ENCODE results near the gene FHL1. TPM values are rescaled to one million over a fixed set of nuclear protein-coding genes. Genes with fewer than 3 reads are reported as not detected.

The FHL1 gene
- total RNA-seq, 1 experiment from 2014 or later = 20.0 TPM

GRCh38 chrX:136198010-136198409, 50.7 kb downstream of the FHL1 start:
- no peaks in the 10 kb centered on the region for H3K4me1 ChIP-seq (ENCODE audit: control insufficient read depth in 1 of 2, insufficient read depth in 2 of 2, low read length in 2 of 2)
- no peak overlapping the region for H3K27ac ChIP-seq (ENCODE audit: low read depth, low read length)
- no TSS peak for BruUV-seq (replicated peaks)
- POLR2A ChIA-PET = no interaction called here
- no peaks in the 10 kb centered on the region for H3K79me2 ChIP-seq (ENCODE audit: insufficient read depth, low read length)
- intact Hi-C loops (cut with micrococcal nuclease) = no loop called here
- no peaks in the 10 kb centered on the region for H3K9me2 ChIP-seq (ENCODE audit: insufficient read depth)
- H3K9me3 ChIP-seq (ENCODE audit: control insufficient read depth in 1 of 2, insufficient read depth in 1 of 2, low read depth in 1 of 2, low read length in 2 of 2) = no peaks in the 10 kb centered on the region
- H3K36me3 ChIP-seq (ENCODE audit: control insufficient read depth in 1 of 2, insufficient read depth in 2 of 2, low read length in 2 of 2) = no peaks in the 10 kb centered on the region
- TF ChIP-seq CTCF (IDR thresholded peaks at IDR 0.05 in 2 of 3, conservative IDR thresholded peaks at IDR 0.05 in 1 of 3; ENCODE audit: borderline replicate concordance in 1 of 3, insufficient read depth in 1 of 3, low read depth in 2 of 3, low read length in 2 of 3) (no peak), POLR2AphosphoS5 (IDR thresholded peaks at IDR 0.05; ENCODE audit: low read depth, low read length) (no peak), EZH2 (IDR thresholded peaks at IDR 0.05) (no peak), SIN3A (IDR thresholded peaks at IDR 0.05; ENCODE audit: low read depth) (no peak), RAD21 (IDR thresholded peaks at IDR 0.05; ENCODE audit: low read depth) (no peak), ZNF274 (IDR thresholded peaks at IDR 0.05; ENCODE audit: low read depth, low read length) (no peak), JUND (IDR thresholded peaks at IDR 0.05) (no peak), FOSL1 (IDR thresholded peaks at IDR 0.05; ENCODE audit: low read depth) (no peak), EGR1 (IDR thresholded peaks at IDR 0.05; ENCODE audit: low read depth) (no peak)
- H4K20me1 ChIP-seq (ENCODE audit: insufficient read depth) = no peaks in the 10 kb centered on the region
- DNase-seq (ENCODE audit: low read depth, low spot score) = no peak
- RAD21 ChIA-PET (ENCODE audit: low non-redundant PET in 1 of 2, low total read pairs in 2 of 2, uncharacterized antibody in 2 of 2, unreplicated experiment in 2 of 2) = no interaction called here
- H3K9ac ChIP-seq (ENCODE audit: low read length) = no peak overlapping the region
- no peak overlapping the region for H2AFZ ChIP-seq (ENCODE audit: low read depth, low read length, poor library complexity, severe bottlenecking)
- H3K27me3 ChIP-seq (ENCODE audit: insufficient read depth, low read length) = no peaks in the 10 kb centered on the region
- no peak for ATAC-seq
- CTCF ChIA-PET = no interaction called here
- no peak overlapping the region for H3K4me2 ChIP-seq (ENCODE audit: low read length)
- no peak overlapping the region for H3K4me3 ChIP-seq (replicated peaks in 1 of 2; ENCODE audit: low read depth in 1 of 2, low read length in 2 of 2)

GRCh38 chrX:136198678-136199243, 51.4 kb downstream of the FHL1 start:
- no peak overlapping the region for H3K4me3 ChIP-seq (replicated peaks in 1 of 2; ENCODE audit: low read depth in 1 of 2, low read length in 2 of 2)
- no peaks in the 10 kb centered on the region for H3K4me1 ChIP-seq (ENCODE audit: control insufficient read depth in 1 of 2, insufficient read depth in 2 of 2, low read length in 2 of 2)
- RAD21 ChIA-PET (ENCODE audit: low non-redundant PET in 1 of 2, low total read pairs in 2 of 2, uncharacterized antibody in 2 of 2, unreplicated experiment in 2 of 2) = no interaction called here
- no peak overlapping the region for H3K9ac ChIP-seq (ENCODE audit: low read length)
- no peaks in the 10 kb centered on the region for H4K20me1 ChIP-seq (ENCODE audit: insufficient read depth)
- no peaks in the 10 kb centered on the region for H3K36me3 ChIP-seq (ENCODE audit: control insufficient read depth in 1 of 2, insufficient read depth in 2 of 2, low read length in 2 of 2)
- no peak overlapping the region for H3K27ac ChIP-seq (ENCODE audit: low read depth, low read length)
- POLR2A ChIA-PET = no interaction called here
- CTCF ChIA-PET = no interaction called here
- no peaks in the 10 kb centered on the region for H3K9me3 ChIP-seq (ENCODE audit: control insufficient read depth in 1 of 2, insufficient read depth in 1 of 2, low read depth in 1 of 2, low read length in 2 of 2)
- no peak for ATAC-seq
- no TSS peak for BruUV-seq (replicated peaks)
- H3K4me2 ChIP-seq (ENCODE audit: low read length) = no peak overlapping the region
- H2AFZ ChIP-seq (ENCODE audit: low read depth, low read length, poor library complexity, severe bottlenecking) = no peak overlapping the region
- DNase-seq (ENCODE audit: low read depth, low spot score) = no peak
- no peaks in the 10 kb centered on the region for H3K27me3 ChIP-seq (ENCODE audit: insufficient read depth, low read length)
- no peaks in the 10 kb centered on the region for H3K9me2 ChIP-seq (ENCODE audit: insufficient read depth)
- H3K79me2 ChIP-seq (ENCODE audit: insufficient read depth, low read length) = no peaks in the 10 kb centered on the region
- intact Hi-C loops (cut with micrococcal nuclease) = no loop called here
- TF ChIP-seq ELF1 (IDR thresholded peaks at IDR 0.05; ENCODE audit: borderline replicate concordance, low read depth) (no peak), FOSL1 (IDR thresholded peaks at IDR 0.05; ENCODE audit: low read depth) (no peak), SP1 (IDR thresholded peaks at IDR 0.05; ENCODE audit: low read depth) (no peak), CTCF (IDR thresholded peaks at IDR 0.05 in 2 of 3, conservative IDR thresholded peaks at IDR 0.05 in 1 of 3; ENCODE audit: borderline replicate concordance in 1 of 3, insufficient read depth in 1 of 3, low read depth in 2 of 3, low read length in 2 of 3) (no peak), CBX3 (IDR thresholded peaks at IDR 0.05; ENCODE audit: low read depth) (no peak), SIN3A (IDR thresholded peaks at IDR 0.05; ENCODE audit: low read depth) (no peak), POLR2AphosphoS5 (IDR thresholded peaks at IDR 0.05; ENCODE audit: low read depth, low read length) (no peak), CEBPB (IDR thresholded peaks at IDR 0.05; ENCODE audit: low read depth) (no peak), EZH2phosphoT487 (IDR thresholded peaks at IDR 0.05; ENCODE audit: borderline replicate concordance) (no peak), MAX (IDR thresholded peaks at IDR 0.05) (no peak), ZNF274 (IDR thresholded peaks at IDR 0.05; ENCODE audit: low read depth, low read length) (no peak), POLR2A (IDR thresholded peaks at IDR 0.05; ENCODE audit: borderline replicate concordance, extremely low read depth, insufficient read depth, insufficient read length) (no peak), EZH2 (IDR thresholded peaks at IDR 0.05) (no peak), JUND (IDR thresholded peaks at IDR 0.05) (no peak), ZFX (IDR thresholded peaks at IDR 0.05) (no peak), TCF7L2 (IDR thresholded peaks at IDR 0.05; ENCODE audit: borderline replicate concordance, extremely low read depth, insufficient read depth, insufficient read length) (no peak)
